IPS-20b (cell line): ENCODE results near the gene FCRL6.

Experiments
- H3K27ac ChIP-seq: one replicate; pipeline ENCODE4 v1.5.1; 2013; ENCODE audit warnings: low read length
- H3K27me3 ChIP-seq: 2 replicates; pipeline ENCODE4 v1.6.1; 2013; ENCODE audit warnings: mild to moderate bottlenecking, low read length, inconsistent platforms; ENCODE audit not compliant: insufficient read depth
- H3K36me3 ChIP-seq: 2 replicates; pipeline ENCODE4 v1.6.1; 2013; ENCODE audit warnings: low read depth, mild to moderate bottlenecking, inconsistent platforms, low read length, moderate library complexity; ENCODE audit not compliant: insufficient read depth
- H3K4me1 ChIP-seq: 2 replicates; pipeline ENCODE4 v1.6.1; 2013; ENCODE audit warnings: mild to moderate bottlenecking, control low read depth, inconsistent platforms, low read length, moderate library complexity; ENCODE audit not compliant: insufficient read depth
- H3K4me3 ChIP-seq: 2 replicates; pipeline ENCODE4 v1.5.1; 2013; ENCODE audit warnings: mild to moderate bottlenecking, low read length, inconsistent platforms
- H3K9ac ChIP-seq: 2 replicates; pipeline ENCODE4 v1.6.1; 2013; ENCODE audit warnings: low read depth, mild to moderate bottlenecking, inconsistent platforms, low read length, moderate library complexity
- H3K9me3 ChIP-seq: 2 replicates; pipeline ENCODE4 v1.6.1; 2013; ENCODE audit warnings: mild to moderate bottlenecking, low read depth, low read length, inconsistent platforms; ENCODE audit not compliant: insufficient read depth

The FCRL6 gene

DNA sequence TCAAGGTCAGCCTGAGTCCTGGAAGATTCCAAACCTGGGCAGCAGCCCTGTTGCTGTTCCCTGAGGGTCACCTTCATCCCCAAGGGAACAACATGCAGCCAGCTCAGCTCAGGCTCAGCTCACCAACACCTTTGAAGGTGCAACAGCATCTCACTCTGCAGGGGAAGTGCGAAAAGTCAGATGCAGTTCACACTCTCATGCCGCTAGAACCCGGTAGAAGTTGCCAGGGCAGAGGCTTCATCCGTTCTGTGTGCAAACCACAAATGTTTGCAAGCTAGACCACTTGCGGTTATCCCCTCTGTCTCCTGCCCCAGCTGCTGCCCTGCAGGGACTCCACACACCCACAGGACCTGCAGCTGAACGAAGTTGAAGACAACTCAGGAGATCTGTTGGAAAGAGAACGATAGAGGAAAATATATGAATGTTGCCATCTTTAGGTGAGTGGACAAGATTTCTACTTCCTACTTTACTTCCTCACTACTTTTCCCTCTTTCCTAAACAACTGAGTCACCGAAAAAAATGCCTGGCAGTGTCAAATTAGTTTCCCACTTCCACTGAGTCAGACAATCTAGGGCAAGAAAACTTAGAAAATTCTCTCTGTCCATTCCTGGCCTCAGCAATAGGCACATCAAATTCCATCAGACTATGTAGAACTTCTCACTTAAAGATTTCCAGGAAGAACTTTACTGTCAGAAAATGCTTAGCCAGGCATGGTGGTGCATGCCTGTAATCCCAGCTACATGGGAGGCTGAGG lies 1.8 kb upstream of the FCRL6 start:
- no peak overlapping the region for H3K27ac ChIP-seq
- H3K27me3 ChIP-seq = no peaks in the 10 kb centered on the region
- H3K9ac ChIP-seq = no peak overlapping the region
- H3K4me1 ChIP-seq = no peaks in the 10 kb centered on the region
- no peak overlapping the region for H3K4me3 ChIP-seq
- no peaks in the 10 kb centered on the region for H3K9me3 ChIP-seq
- H3K36me3 ChIP-seq = no peaks in the 10 kb centered on the region

DNA sequence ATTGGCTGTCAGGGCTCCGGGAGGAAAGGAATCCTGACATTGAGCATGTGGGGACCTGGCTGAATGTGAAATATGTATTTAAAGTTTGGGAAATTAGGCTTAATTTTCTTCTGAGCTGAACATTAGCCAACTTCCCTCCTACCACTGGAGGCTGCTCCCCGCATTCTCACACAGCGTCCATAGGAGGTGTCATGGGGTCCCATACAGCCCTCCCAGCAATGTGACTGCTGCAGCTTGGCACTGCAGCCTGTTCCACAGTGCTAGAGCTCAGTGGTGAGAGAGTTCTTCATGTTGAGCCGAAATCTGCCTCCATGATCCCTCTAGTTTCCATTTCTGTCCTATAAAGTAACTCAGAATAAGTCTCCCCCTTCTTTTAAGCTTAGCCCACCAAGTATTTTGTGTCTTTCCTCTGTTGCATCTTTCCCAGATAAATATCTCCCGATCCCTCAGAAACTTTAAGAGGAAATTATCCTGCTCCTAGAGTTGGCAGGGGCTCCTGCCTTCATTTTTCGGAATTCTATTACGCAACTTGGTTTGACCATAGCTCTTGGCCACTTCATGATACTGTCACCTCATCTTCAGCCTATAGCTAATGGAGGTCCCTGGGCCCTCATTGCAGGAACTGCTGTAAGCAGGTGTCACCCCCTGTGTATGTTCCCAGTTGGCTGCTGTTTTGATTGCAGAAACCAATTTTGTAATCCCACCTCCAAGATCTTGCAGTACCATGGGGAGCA lies 2.0 kb downstream of the FCRL6 start:
- Histone ChIP-seq H3K27me3 (no peaks in the 10 kb centered on the region), H3K36me3 (no peaks in the 10 kb centered on the region), H3K27ac (no peak overlapping the region), H3K9ac (no peak overlapping the region), H3K4me3 (no peak overlapping the region), H3K4me1 (no peaks in the 10 kb centered on the region), H3K9me3 (no peaks in the 10 kb centered on the region)

DNA sequence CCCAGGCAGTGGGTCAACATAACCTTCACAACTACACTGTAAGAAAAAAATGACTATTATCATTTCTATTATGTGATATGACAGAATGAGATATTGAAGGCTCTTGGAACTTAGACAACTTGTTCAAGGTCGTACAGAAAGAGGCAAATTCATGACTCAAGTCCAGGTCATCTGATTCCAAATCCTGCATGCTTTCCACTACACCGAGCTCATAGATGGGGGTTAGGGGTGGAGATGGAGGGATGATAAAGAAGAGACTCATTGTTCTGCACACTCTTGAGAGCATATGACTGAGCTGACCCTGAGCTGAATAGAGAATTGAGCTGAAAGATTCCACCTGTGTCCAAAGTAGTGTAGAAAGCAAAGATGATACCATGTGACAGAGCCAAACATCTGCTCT lies 2.8 kb downstream of the FCRL6 start:
- H3K4me3 ChIP-seq = no peak overlapping the region
- no peaks in the 10 kb centered on the region for H3K36me3 ChIP-seq
- H3K27me3 ChIP-seq = no peaks in the 10 kb centered on the region
- H3K4me1 ChIP-seq = no peaks in the 10 kb centered on the region
- H3K27ac ChIP-seq = no peak overlapping the region
- no peak overlapping the region for H3K9ac ChIP-seq
- no peaks in the 10 kb centered on the region for H3K9me3 ChIP-seq

DNA sequence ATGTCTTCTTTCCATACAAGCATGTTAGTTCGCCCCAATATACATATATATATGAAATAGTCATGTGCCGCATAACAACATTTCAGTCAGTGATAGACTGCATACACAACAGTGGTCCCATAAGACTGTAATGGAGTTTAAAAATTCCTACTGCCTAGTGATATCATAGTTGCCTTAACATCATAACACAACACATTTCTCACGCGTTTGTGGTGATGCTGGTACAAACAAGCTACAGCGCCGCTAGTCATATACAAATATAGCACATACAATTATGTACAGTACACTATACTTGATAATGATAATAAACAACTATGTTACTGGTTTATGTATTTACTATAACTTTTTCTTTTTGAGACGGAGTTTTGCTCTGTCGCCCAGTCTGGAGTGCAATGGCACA lies 13.8 kb downstream of the FCRL6 start:
- Histone ChIP-seq H3K9ac (no peak overlapping the region), H3K27ac (no peak overlapping the region), H3K4me3 (no peak overlapping the region), H3K27me3 (peaks cover 6% of the 10 kb centered on the region; the same call in 1 of the 2 replicates), H3K4me1 (no peaks in the 10 kb centered on the region), H3K9me3 (no peaks in the 10 kb centered on the region), H3K36me3 (no peaks in the 10 kb centered on the region)

DNA sequence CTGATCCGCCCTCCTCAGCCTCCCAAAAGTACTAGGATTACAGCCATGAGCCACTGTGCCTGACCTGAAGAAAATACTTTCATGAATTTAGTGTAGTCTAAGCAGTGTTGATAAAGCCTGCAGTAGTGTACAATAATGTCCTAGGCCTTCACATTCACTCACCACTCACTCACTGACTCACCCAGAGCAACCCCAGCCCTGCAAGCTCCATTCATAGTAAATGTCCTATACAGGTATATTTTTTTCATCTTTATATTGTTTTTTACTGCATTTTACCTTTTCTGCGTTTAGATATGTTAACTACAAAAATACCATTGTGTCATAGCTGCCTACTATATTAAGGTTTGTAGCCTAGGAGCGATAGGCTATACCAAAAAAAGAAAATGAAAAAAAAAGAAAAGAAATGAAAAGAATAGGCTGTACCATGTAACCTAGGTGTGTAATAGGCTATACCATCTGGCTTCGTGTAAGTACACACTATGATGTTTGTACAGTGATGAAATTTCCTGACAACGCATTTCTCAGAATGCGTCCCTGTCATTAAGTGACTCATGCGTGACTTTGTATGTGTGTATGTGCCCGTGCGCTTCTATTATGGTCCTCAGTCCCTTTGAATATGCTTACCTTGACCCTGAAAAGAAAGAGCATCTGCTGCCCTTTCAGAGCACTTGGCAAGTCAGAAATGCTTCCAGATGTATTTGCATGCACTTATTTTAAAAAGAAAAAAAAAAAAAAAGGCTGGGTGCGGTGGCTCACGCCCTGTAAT lies 15.3 kb downstream of the FCRL6 start:
- no peaks in the 10 kb centered on the region for H3K4me1 ChIP-seq
- H3K27me3 ChIP-seq = peaks cover 7% of the 10 kb centered on the region; the same call in 1 of the 2 replicates
- H3K9ac ChIP-seq = no peak overlapping the region
- no peaks in the 10 kb centered on the region for H3K9me3 ChIP-seq
- no peaks in the 10 kb centered on the region for H3K36me3 ChIP-seq
- no peak overlapping the region for H3K27ac ChIP-seq
- H3K4me3 ChIP-seq = no peak overlapping the region

DNA sequence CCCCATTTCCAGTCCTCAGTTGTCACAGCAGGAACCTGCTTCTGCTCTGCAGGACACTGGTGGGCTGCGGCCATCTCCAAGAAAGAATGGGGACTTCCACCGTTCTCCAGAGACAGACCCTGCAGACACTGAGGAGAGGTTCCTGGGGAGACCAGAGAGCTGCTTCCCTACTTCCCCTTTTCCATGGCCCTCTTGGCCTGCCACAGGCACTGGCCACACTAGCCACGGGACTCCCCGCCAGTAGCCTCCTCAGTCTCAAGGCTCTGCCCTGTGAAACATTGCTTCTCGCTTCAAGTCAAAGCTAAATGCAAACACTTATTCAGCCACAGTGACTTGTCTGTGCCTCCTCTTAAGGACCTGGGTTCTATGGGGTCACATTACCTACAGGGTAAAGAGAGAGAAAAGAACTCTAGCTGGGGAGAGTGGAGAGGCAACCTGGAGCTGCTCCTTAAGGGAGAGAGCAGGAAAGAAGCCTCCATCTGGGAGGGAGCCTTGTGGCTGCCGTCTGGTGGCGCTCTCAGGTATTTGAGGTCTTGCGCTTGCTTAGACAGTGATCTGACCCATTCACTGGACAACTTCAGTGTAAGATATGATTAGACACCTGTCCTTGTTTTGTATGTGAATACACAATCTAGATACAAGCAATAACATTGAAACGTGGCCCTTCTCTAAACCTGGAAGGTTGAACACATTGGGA lies 19.2 kb downstream of the FCRL6 start:
- Histone ChIP-seq H3K27me3 (peaks cover 20% of the 10 kb centered on the region; the same call in 1 of the 2 replicates), H3K36me3 (no peaks in the 10 kb centered on the region), H3K9me3 (no peaks in the 10 kb centered on the region), H3K27ac (no peak overlapping the region), H3K9ac (no peak overlapping the region), H3K4me3 (no peak overlapping the region), H3K4me1 (no peaks in the 10 kb centered on the region)

DNA sequence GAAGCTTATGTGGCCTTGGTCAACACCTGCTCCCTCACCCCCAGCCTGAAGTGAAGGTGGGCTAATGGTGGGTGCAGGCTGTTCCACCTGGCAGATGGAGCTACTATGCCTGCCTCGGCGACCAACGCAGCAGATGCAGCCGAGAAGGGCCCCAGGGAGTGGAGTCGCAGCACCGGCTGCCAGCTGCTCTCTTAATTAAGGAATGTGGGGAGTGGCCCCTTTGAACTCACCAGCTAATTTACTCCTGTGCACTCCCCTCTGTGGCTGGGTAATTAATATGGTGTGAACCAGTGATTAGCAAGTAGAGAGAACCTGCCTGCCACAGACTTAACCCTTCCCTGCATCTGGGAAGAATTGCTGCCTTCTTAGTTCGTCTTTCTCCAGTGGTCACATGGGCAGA lies 21.2 kb downstream of the FCRL6 start:
- no peak overlapping the region for H3K4me3 ChIP-seq

DNA sequence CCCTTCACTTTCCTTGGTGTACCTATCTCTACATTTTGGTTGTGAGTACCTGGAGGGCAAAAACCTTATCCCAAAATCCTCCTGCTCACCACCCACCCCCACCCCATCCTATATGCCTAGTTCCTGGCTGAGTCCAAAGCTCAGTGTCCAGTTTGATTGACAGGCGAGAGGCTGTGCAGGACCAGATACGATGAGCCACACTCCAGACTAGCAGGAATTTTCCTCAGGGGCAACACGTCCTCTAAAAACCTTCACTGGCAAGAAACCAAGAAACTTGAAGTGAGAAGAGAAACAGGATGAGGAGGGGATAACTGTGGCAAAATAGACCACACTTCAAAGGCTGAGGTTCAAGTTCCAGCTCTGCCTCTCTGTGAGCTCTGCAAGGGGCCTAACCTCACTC lies 23.4 kb downstream of the FCRL6 start:
- no peaks in the 10 kb centered on the region for H3K4me1 ChIP-seq
- no peaks in the 10 kb centered on the region for H3K9me3 ChIP-seq
- H3K4me3 ChIP-seq = no peak overlapping the region
- peaks cover 29% of the 10 kb centered on the region for H3K27me3 ChIP-seq
- H3K36me3 ChIP-seq = no peaks in the 10 kb centered on the region
- H3K9ac ChIP-seq = no peak overlapping the region
- no peak overlapping the region for H3K27ac ChIP-seq

More for the DNA sequence above, 21.2 kb downstream of the FCRL6 start:
- no peaks in the 10 kb centered on the region for H3K4me1 ChIP-seq
- H3K27ac ChIP-seq = no peak overlapping the region
- no peaks in the 10 kb centered on the region for H3K36me3 ChIP-seq
- H3K9ac ChIP-seq = no peak overlapping the region
- H3K27me3 ChIP-seq = peaks cover 20% of the 10 kb centered on the region; the same call in 1 of the 2 replicates
- H3K9me3 ChIP-seq = no peaks in the 10 kb centered on the region

DNA sequence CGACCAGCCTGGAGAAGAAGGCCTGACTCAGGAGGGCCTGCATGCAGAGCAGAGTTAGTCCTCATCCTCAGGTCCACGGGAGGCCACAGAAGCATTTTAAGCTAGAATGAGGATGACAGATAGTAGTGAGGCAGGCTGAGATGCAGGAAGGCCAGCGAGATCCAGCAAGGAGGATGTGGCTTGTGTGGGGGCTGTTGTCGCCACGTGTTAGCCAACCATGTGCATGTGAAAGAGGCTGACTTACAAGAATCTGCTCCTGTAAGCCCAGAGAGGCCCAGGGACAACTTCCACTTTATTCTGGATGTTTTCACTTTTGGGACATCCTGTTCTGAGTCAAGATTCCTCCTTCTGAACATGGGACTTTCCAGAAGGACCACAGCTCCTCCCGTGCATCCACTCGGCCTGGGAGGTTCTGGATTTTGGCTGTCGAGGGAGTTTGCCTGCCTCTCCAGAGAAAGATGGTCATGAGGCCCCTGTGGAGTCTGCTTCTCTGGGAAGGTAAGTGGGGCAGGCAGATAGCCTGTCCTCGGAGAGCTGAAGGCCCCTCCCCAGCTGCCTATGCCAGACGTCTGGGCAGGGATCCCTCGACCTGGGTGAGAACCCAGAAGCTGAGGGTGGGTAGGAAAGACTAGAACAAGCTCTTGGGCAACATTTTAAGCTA lies 24.4 kb downstream of the FCRL6 start, which contains the start of gene SLAMF8:
TSS of gene SLAMF8 (plus strand) at position 433 of the 661 bp plus-strand sequence. CDS start at position 459, 26 bp downstream.
- Histone ChIP-seq H3K9ac (no peak within 1 kb of the TSS), H3K27me3 (peaks cover 39% of the 10 kb centered on the region), H3K4me1 (peaks cover 2% of the 10 kb centered on the region; the same call in 1 of the 2 replicates), H3K27ac (no peak within 1 kb of the TSS), H3K36me3 (no peaks in the 10 kb centered on the region), H3K4me3 (no peak within 1 kb of the TSS), H3K9me3 (no peaks in the 10 kb centered on the region)

DNA sequence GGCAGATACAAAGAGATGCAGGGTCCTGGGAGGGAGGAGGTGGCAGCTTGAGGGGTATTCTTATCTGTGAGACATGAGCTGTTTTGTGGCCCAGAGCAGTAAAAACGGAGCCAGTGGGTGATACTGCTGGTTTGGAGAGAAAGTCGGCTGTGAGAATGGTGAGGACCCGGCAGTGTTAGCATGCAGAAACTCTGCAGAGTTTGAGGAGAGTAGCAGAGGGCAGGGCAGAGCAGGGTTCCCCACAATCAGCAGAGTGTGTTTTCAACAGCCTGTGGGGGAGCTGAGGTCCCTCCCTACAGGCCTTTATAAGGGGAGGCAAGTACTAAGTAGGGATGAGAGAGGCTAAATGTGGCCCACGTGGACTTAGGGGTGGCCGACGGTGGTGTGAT lies 24.9 kb downstream of the FCRL6 start:
- Histone ChIP-seq H3K9ac (no peak overlapping the region), H3K27ac (no peak overlapping the region), H3K4me1 (peaks cover 8% of the 10 kb centered on the region; the same call in 1 of the 2 replicates), H3K9me3 (no peaks in the 10 kb centered on the region), H3K27me3 (peaks cover 38% of the 10 kb centered on the region), H3K36me3 (no peaks in the 10 kb centered on the region), H3K4me3 (no peak overlapping the region)

DNA sequence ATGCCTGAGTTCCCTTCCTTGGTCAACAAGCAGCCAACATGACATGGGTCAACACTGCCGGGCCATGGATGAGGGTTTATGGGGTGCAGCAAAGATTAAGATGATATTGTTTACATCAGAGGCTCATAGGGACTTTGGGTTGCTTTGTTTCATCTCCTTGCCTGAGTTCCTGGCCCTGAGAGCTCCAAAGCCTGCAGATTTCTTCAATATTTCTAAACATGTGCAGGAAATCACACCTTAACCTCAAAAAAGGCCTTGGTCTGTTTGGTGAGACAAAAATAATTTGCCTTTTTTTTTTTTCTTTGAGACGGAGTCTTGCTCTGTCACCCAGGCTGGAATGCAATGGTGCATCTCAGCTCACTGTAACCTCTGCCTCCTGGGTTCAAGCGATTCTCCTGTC lies 25.4 kb downstream of the FCRL6 start:
- peaks cover 37% of the 10 kb centered on the region for H3K27me3 ChIP-seq
- H3K36me3 ChIP-seq = no peaks in the 10 kb centered on the region
- H3K9ac ChIP-seq = no peak overlapping the region
- peaks cover 12% of the 10 kb centered on the region for H3K4me1 ChIP-seq
- H3K9me3 ChIP-seq = no peaks in the 10 kb centered on the region
- H3K4me3 ChIP-seq = no peak overlapping the region
- H3K27ac ChIP-seq = no peak overlapping the region
